H1 (cell line): Measurements from ENCODE around the gene RASSF3. TPM values are rescaled to one million over a fixed set of nuclear protein-coding genes. Genes with fewer than 3 reads are reported as not detected.

Source experiments
- RAD21 ChIP-seq, 2 experiments: IDR thresholded peaks in 1 of 2; conservative IDR thresholded peaks in 1 of 2; 2 replicates each; pipeline ENCODE4 v1.6.1; 2011; ENCODE audit warnings: low read depth in 2 of 2, low read length in 2 of 2, improper control_type of control experiment in 1 of 2, inconsistent platforms in 1 of 2, mild to moderate bottlenecking in 1 of 2, moderate library complexity in 1 of 2
- polyA plus RNA-seq, 7 experiments: library from polyadenylated mRNA; depleted of rRNA in 3 of 7; stranded (reverse) in 5 of 7; unstranded in 2 of 7; fragments of >200 nt in 5 of 7; fragments of 200-250 nt in 2 of 7; gene quantifications; 1 replicate in 5 of 7; 2 replicates in 1 of 7; 4 replicates in 1 of 7; pipeline versions ENCODE4 v1.2.1 to v1.2.3, GENCODE V29; 2011 to 2013; ENCODE audit warnings: missing spikeins in 2 of 7, mixed read lengths in 2 of 7
- total RNA-seq: library from RNA; stranded (reverse); fragmentation: NEBNext Ultra II Directional; extraction: Animal tissue kit (Norgen Biotek cat#: 25700); gene quantifications from 2 replicates; pipeline ENCODE4 v1.2.1, GENCODE V29; 2021
- TF ChIP-seq, protein P1 (sequence below): fragments of 300-600 bp; sonication (generic); IDR thresholded peaks from 2 replicates; pipeline ENCODE4 v1.7.1; 2012; ENCODE audit warnings: low read length, moderate library complexity, mild to moderate bottlenecking, inconsistent platforms; ENCODE audit not compliant: insufficient replicate concordance
- TF ChIP-seq, protein P2 (sequence below), 3 experiments: IDR thresholded peaks; 1 replicate in 2 of 3; 2 replicates in 1 of 3; pipeline versions ENCODE4 v1.5.1 to v1.6.1; 2011; ENCODE audit warnings: low read length in 3 of 3, mild to moderate bottlenecking in 3 of 3, inconsistent platforms in 2 of 3, low read depth in 1 of 3, moderate library complexity in 1 of 3; ENCODE audit not compliant: insufficient read depth in 1 of 3; ENCODE audit errors: control extremely low read depth in 1 of 3

The RASSF3 gene
- total and polyA plus RNA-seq, 2 of the 8 experiments (the other 6 are each of a cell fraction or from before 2014, with no cell fraction given): 19.1 to 64.3 TPM

- TF ChIP-seq, protein P1, sequence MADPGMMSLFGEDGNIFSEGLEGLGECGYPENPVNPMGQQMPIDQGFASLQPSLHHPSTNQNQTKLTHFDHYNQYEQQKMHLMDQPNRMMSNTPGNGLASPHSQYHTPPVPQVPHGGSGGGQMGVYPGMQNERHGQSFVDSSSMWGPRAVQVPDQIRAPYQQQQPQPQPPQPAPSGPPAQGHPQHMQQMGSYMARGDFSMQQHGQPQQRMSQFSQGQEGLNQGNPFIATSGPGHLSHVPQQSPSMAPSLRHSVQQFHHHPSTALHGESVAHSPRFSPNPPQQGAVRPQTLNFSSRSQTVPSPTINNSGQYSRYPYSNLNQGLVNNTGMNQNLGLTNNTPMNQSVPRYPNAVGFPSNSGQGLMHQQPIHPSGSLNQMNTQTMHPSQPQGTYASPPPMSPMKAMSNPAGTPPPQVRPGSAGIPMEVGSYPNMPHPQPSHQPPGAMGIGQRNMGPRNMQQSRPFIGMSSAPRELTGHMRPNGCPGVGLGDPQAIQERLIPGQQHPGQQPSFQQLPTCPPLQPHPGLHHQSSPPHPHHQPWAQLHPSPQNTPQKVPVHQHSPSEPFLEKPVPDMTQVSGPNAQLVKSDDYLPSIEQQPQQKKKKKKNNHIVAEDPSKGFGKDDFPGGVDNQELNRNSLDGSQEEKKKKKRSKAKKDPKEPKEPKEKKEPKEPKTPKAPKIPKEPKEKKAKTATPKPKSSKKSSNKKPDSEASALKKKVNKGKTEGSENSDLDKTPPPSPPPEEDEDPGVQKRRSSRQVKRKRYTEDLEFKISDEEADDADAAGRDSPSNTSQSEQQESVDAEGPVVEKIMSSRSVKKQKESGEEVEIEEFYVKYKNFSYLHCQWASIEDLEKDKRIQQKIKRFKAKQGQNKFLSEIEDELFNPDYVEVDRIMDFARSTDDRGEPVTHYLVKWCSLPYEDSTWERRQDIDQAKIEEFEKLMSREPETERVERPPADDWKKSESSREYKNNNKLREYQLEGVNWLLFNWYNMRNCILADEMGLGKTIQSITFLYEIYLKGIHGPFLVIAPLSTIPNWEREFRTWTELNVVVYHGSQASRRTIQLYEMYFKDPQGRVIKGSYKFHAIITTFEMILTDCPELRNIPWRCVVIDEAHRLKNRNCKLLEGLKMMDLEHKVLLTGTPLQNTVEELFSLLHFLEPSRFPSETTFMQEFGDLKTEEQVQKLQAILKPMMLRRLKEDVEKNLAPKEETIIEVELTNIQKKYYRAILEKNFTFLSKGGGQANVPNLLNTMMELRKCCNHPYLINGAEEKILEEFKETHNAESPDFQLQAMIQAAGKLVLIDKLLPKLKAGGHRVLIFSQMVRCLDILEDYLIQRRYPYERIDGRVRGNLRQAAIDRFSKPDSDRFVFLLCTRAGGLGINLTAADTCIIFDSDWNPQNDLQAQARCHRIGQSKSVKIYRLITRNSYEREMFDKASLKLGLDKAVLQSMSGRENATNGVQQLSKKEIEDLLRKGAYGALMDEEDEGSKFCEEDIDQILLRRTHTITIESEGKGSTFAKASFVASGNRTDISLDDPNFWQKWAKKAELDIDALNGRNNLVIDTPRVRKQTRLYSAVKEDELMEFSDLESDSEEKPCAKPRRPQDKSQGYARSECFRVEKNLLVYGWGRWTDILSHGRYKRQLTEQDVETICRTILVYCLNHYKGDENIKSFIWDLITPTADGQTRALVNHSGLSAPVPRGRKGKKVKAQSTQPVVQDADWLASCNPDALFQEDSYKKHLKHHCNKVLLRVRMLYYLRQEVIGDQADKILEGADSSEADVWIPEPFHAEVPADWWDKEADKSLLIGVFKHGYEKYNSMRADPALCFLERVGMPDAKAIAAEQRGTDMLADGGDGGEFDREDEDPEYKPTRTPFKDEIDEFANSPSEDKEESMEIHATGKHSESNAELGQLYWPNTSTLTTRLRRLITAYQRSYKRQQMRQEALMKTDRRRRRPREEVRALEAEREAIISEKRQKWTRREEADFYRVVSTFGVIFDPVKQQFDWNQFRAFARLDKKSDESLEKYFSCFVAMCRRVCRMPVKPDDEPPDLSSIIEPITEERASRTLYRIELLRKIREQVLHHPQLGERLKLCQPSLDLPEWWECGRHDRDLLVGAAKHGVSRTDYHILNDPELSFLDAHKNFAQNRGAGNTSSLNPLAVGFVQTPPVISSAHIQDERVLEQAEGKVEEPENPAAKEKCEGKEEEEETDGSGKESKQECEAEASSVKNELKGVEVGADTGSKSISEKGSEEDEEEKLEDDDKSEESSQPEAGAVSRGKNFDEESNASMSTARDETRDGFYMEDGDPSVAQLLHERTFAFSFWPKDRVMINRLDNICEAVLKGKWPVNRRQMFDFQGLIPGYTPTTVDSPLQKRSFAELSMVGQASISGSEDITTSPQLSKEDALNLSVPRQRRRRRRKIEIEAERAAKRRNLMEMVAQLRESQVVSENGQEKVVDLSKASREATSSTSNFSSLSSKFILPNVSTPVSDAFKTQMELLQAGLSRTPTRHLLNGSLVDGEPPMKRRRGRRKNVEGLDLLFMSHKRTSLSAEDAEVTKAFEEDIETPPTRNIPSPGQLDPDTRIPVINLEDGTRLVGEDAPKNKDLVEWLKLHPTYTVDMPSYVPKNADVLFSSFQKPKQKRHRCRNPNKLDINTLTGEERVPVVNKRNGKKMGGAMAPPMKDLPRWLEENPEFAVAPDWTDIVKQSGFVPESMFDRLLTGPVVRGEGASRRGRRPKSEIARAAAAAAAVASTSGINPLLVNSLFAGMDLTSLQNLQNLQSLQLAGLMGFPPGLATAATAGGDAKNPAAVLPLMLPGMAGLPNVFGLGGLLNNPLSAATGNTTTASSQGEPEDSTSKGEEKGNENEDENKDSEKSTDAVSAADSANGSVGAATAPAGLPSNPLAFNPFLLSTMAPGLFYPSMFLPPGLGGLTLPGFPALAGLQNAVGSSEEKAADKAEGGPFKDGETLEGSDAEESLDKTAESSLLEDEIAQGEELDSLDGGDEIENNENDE: no peak
- peak; percentile 48 to 60 for TF ChIP-seq RAD21 (IDR thresholded peaks at IDR 0.05 in 1 of 2, conservative IDR thresholded peaks at IDR 0.05 in 1 of 2; ENCODE audit: low read depth in 2 of 2, low read length in 2 of 2)
- TF ChIP-seq, protein P2, sequence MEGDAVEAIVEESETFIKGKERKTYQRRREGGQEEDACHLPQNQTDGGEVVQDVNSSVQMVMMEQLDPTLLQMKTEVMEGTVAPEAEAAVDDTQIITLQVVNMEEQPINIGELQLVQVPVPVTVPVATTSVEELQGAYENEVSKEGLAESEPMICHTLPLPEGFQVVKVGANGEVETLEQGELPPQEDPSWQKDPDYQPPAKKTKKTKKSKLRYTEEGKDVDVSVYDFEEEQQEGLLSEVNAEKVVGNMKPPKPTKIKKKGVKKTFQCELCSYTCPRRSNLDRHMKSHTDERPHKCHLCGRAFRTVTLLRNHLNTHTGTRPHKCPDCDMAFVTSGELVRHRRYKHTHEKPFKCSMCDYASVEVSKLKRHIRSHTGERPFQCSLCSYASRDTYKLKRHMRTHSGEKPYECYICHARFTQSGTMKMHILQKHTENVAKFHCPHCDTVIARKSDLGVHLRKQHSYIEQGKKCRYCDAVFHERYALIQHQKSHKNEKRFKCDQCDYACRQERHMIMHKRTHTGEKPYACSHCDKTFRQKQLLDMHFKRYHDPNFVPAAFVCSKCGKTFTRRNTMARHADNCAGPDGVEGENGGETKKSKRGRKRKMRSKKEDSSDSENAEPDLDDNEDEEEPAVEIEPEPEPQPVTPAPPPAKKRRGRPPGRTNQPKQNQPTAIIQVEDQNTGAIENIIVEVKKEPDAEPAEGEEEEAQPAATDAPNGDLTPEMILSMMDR (IDR thresholded peaks at IDR 0.05; ENCODE audit: control extremely low read depth in 1 of 3, insufficient read depth in 1 of 3, low read depth in 1 of 3, low read length in 3 of 3): peak in 2 of 3 experiments; percentile 5 to 19; a peak in 1 of 4 replicates
Measured at GRCh38 chr12:64696080-64696741, 85.9 kb downstream of the RASSF3 start (continued).
